Smooth muscle cell (in vitro differentiated cells): ENCODE results near the gene ST3GAL5. TPM values are rescaled to one million over a fixed set of nuclear protein-coding genes. Genes with fewer than 3 reads are reported as not detected.

ENCODE experiments used
- DNase-seq: peaks from one replicate; lab custom pipeline; 2025; ENCODE audit not compliant: unreplicated experiment; lab: John Stamatoyannopoulos, UW
- H2AFZ ChIP-seq: fragments of 200-600 bp; sonication (generic); 2 replicates; pipeline ENCODE4 v1.6.0; 2016; ENCODE audit warnings: antibody characterized with exemption, low read depth, mild to moderate bottlenecking
- H3F3A ChIP-seq: fragments of 200-600 bp; sonication (generic); 2 replicates; pipeline ENCODE4 v1.6.0; 2017; ENCODE audit warnings: antibody characterized with exemption, low read depth
- H3K27ac ChIP-seq: fragments of 200-600 bp; sonication (generic); 2 replicates; pipeline ENCODE4 v1.5.1; 2016; ENCODE audit warnings: low read depth, mild to moderate bottlenecking
- H3K27me3 ChIP-seq: fragments of 200-600 bp; sonication (generic); 2 replicates; pipeline ENCODE4 v1.6.1; 2016; ENCODE audit warnings: low read depth, mild to moderate bottlenecking
- H3K36me3 ChIP-seq: fragments of 200-600 bp; sonication (generic); 2 replicates; pipeline ENCODE4 v1.5.1; 2016; ENCODE audit warnings: low read depth
- H3K4me1 ChIP-seq: fragments of 200-600 bp; sonication (generic); 2 replicates; pipeline ENCODE4 v1.5.1; 2016; ENCODE audit warnings: low read depth
- H3K4me2 ChIP-seq: fragments of 200-600 bp; sonication (generic); 2 replicates; pipeline ENCODE4 v1.6.0; 2016; ENCODE audit warnings: mild to moderate bottlenecking
- H3K4me3 ChIP-seq: fragments of 200-600 bp; sonication (generic); 2 replicates; pipeline ENCODE4 v1.5.1; 2016; ENCODE audit warnings: mild to moderate bottlenecking
- H3K79me2 ChIP-seq: fragments of 200-600 bp; sonication (generic); 2 replicates; pipeline ENCODE4 v1.6.0; 2016; ENCODE audit warnings: low read depth, mild to moderate bottlenecking
- H3K9ac ChIP-seq: fragments of 200-600 bp; sonication (generic); 2 replicates; pipeline ENCODE4 v1.6.0; 2016; ENCODE audit warnings: low read depth
- H3K9me3 ChIP-seq: fragments of 200-600 bp; sonication (generic); replicated peaks from 2 replicates; pipeline ENCODE4 v1.5.1; 2016; ENCODE audit warnings: low read depth
- H4K20me1 ChIP-seq: fragments of 200-600 bp; sonication (generic); 2 replicates; pipeline ENCODE4 v1.6.0; 2016; ENCODE audit warnings: low read depth
- WGBS: methylation state at CpG from one replicate; pipeline ENCODE4 v1.1.7; 2016; ENCODE audit warnings: low lambda C conversion rate; 5-methylcytosine and 5-hydroxymethylcytosine counted together
- polyA plus RNA-seq: library from polyadenylated mRNA; unstranded; fragments of >200 nt; fragmentation: Nextera tagmentation; extraction: Ambion mirVana; gene quantifications from 2 replicates; pipeline ENCODE4 v1.2.1, GENCODE V29; 2016
- total RNA-seq: library from RNA; depleted of rRNA; stranded (reverse); fragments of >200 nt; gene quantifications from 2 replicates; pipeline ENCODE4 v1.2.3, GENCODE V29; 2014
- TF ChIP-seq, protein P1 (sequence below): fragments of 200-600 bp; sonication (generic); IDR thresholded peaks from 2 replicates; pipeline ENCODE4 v1.5.1; 2017; ENCODE audit warnings: borderline replicate concordance, mild to moderate bottlenecking, antibody characterized with exemption; ENCODE audit not compliant: insufficient read depth, poor library complexity, severe bottlenecking

Gene ST3GAL5
- total and polyA plus RNA-seq, 2 experiments from 2014 or later: 10.9 to 26.4 TPM

DNA sequence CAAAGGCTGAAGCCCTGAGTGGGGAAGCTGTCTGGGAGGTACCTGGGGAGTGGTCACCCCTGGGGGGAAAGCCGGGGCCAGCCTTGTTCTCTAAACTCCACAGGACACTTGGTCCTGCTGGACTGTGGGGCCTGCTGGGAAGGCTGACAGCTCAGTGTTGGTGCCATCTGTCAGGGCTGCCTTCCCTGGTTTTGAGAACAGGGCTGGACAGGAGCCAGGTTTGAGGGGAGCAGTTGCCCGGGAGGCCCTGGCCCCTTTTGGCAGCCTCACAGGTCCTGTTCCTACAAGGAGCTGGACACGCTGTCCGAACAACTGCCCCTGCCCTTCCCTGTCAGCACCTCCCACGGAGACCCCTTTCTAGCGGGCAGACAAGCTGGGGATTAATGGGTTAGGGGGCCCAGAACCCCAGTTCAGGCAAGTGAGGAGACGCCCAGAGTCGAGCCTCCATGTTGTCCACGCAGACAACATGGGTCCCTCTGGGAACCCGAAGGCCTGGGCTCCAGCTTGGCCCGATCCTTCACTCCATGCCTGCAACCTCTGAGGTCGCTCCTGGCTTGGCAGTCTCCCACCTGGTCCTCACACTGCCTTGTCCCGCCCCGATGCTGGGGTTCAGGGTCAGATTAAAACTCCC lies 94.2 kb downstream of the ST3GAL5 start:
- H3K4me1 ChIP-seq: peaks cover 12% of the 10 kb centered on the region
- TF ChIP-seq, protein P1, sequence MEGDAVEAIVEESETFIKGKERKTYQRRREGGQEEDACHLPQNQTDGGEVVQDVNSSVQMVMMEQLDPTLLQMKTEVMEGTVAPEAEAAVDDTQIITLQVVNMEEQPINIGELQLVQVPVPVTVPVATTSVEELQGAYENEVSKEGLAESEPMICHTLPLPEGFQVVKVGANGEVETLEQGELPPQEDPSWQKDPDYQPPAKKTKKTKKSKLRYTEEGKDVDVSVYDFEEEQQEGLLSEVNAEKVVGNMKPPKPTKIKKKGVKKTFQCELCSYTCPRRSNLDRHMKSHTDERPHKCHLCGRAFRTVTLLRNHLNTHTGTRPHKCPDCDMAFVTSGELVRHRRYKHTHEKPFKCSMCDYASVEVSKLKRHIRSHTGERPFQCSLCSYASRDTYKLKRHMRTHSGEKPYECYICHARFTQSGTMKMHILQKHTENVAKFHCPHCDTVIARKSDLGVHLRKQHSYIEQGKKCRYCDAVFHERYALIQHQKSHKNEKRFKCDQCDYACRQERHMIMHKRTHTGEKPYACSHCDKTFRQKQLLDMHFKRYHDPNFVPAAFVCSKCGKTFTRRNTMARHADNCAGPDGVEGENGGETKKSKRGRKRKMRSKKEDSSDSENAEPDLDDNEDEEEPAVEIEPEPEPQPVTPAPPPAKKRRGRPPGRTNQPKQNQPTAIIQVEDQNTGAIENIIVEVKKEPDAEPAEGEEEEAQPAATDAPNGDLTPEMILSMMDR: no peak
- H3K9ac ChIP-seq: no peak overlapping the region
- H4K20me1 ChIP-seq: no peaks in the 10 kb centered on the region
- no peak overlapping the region for H2AFZ ChIP-seq
- no peak for DNase-seq
- no peak overlapping the region for H3K4me2 ChIP-seq
- no peak overlapping the region for H3K27ac ChIP-seq
- H3K27me3 ChIP-seq: no peaks in the 10 kb centered on the region
- no peaks in the 10 kb centered on the region for H3K79me2 ChIP-seq
- 89% methylated on average over 14 of the region's 14 CpGs for WGBS
- no peaks in the 10 kb centered on the region for H3F3A ChIP-seq
- no peak overlapping the region for H3K4me3 ChIP-seq
- H3K9me3 ChIP-seq: no peaks in the 10 kb centered on the region
- no peaks in the 10 kb centered on the region for H3K36me3 ChIP-seq

DNA sequence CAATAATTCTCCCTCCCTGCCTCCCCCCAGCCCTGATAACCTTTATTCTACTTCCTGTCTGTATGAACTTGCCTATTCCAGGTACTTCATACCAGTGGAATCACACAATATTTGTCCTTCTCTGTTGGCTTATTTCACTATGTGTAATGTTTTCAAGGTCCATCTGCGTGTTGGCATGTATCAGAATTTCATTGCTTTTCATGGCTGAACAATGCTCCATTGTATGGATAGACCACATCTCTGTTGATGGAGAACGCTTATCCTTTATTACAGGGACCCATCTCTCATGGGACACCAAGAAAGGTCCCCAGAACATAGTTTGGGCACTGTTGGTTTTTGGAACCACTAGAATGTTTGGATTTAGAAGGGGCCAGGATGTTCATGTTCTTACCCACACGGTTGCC lies 94.8 kb downstream of the ST3GAL5 start:
- Histone ChIP-seq H3K4me1 (peaks cover 12% of the 10 kb centered on the region), H3K27me3 (no peaks in the 10 kb centered on the region), H3F3A (no peaks in the 10 kb centered on the region), H3K4me2 (no peak overlapping the region), H3K36me3 (no peaks in the 10 kb centered on the region), H3K9ac (no peak overlapping the region), H3K4me3 (no peak overlapping the region), H3K79me2 (no peaks in the 10 kb centered on the region), H3K27ac (no peak overlapping the region), H4K20me1 (no peaks in the 10 kb centered on the region), H3K9me3 (no peaks in the 10 kb centered on the region), H2AFZ (no peak overlapping the region)
- no peak for DNase-seq
- TF ChIP-seq, protein P1: no peak
- 95% methylated on average over 3 of the region's 3 CpGs for WGBS

DNA sequence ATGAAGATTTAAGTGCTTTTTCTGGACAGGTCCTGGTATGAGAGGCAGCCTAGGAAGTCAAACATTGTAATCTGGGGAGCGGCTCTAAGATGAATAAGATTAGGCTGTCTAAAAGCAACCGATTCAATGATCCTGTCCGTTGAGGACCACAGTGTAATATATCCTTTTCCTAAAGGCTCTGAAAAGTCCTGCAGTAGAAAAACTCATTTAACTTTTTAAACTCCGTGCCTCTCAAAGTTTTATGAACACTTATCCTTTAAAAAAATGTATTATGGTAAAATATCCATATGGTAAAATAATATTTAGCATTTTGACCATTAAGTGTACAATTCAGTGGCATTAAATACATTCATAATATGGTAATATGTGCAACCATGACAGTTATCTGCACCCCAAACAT lies 95.2 kb downstream of the ST3GAL5 start:
- DNase-seq: no peak
- H3K9ac ChIP-seq: no peak overlapping the region
- no peaks in the 10 kb centered on the region for H3F3A ChIP-seq
- H3K36me3 ChIP-seq: no peaks in the 10 kb centered on the region
- H3K27me3 ChIP-seq: no peaks in the 10 kb centered on the region
- H3K4me3 ChIP-seq: no peak overlapping the region
- no peak overlapping the region for H3K4me2 ChIP-seq
- H3K27ac ChIP-seq: no peak overlapping the region
- no peaks in the 10 kb centered on the region for H3K9me3 ChIP-seq
- WGBS: 89% methylated on average over 4 of the region's 4 CpGs
- H3K4me1 ChIP-seq: peaks cover 12% of the 10 kb centered on the region
- no peak overlapping the region for H2AFZ ChIP-seq
- TF ChIP-seq, protein P1: no peak
- H4K20me1 ChIP-seq: no peaks in the 10 kb centered on the region
- no peaks in the 10 kb centered on the region for H3K79me2 ChIP-seq
